ENCODE data around the gene ATG2A. TPM values are rescaled to one million over a fixed set of nuclear protein-coding genes. Genes with fewer than 3 reads are reported as not detected.

Gene ATG2A
- total RNA-seq, 1 donor from 2014 or later: 13.1 TPM

DNA sequence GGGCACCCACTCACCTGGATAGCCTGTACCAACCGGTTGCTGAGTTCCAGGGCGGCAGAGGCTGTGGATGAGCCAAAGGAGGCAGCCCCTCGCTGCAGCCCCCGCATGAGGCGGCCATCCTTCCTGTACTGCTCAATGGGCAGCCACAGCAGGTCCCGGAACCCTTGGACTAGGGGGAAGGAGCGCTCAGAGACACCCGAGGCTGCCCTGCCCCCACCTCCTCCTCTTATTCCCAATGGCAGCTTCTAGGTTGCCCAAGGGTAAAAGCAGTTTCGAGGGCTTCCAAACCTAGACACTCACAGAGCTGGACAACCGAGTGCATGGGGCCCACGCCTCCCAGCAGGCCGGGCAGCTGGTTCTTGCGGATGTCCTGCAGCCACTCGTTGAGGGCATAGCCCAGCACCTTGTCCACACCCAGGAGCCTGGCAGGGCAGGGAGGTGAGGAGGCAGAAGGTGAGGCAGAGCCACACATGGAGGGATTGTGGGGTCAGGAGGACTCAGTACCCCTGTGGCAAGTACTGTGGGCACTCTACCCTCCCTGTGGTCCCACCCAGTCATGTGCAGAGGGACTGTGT lies 20.5 kb downstream of the ATG2A start:
- H3K9me3 ChIP-seq (replicated peaks): no peaks in the 10 kb centered on the region
- peaks cover 58% of the 10 kb centered on the region for H3K36me3 ChIP-seq
- peaks cover 31% of the 10 kb centered on the region for H3K4me1 ChIP-seq
- TF ChIP-seq, protein P1, sequence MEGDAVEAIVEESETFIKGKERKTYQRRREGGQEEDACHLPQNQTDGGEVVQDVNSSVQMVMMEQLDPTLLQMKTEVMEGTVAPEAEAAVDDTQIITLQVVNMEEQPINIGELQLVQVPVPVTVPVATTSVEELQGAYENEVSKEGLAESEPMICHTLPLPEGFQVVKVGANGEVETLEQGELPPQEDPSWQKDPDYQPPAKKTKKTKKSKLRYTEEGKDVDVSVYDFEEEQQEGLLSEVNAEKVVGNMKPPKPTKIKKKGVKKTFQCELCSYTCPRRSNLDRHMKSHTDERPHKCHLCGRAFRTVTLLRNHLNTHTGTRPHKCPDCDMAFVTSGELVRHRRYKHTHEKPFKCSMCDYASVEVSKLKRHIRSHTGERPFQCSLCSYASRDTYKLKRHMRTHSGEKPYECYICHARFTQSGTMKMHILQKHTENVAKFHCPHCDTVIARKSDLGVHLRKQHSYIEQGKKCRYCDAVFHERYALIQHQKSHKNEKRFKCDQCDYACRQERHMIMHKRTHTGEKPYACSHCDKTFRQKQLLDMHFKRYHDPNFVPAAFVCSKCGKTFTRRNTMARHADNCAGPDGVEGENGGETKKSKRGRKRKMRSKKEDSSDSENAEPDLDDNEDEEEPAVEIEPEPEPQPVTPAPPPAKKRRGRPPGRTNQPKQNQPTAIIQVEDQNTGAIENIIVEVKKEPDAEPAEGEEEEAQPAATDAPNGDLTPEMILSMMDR (IDR thresholded peaks at IDR 0.05; ENCODE audit: borderline replicate concordance): no peak
- H3K27me3 ChIP-seq (ENCODE audit: low read depth): no peaks in the 10 kb centered on the region
- DNase-seq: no peak
- H3K27ac ChIP-seq (replicated peaks): no peak overlapping the region
- intact Hi-C loops (cut with micrococcal nuclease): no loop called here
- no peak overlapping the region for H3K4me3 ChIP-seq

DNA sequence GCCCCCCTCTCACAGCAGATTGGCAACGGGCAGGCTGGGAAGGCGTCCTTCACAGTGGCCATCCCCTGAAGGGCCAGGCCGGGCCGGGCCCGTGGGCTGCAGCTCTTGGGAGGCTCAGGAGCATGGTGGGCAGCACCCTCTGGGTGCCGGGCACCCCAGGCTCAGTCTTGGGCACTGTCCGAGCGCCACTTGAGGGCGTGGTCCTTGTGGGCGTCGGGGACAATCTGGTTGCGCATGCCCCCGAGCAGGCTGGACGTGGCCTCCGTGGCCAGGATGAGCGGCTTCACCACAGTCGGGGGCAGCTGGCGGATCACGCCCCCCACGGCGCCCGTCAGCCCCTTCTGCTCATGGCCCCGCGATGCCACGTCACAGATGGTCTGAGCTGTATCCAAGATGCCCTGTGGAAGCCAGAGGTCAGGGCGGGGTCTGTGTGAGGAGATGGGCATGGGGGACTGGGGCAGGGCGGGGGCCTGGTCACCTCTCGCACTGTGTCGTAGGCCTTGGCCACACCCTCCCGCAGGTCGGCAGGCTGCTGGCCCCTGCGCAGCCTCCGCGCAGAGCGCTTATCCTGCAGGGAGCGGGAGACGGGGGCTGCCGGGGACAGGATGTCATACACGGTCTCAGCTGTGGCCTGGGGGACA lies 22.1 kb downstream of the ATG2A start:
- intact Hi-C loops (cut with micrococcal nuclease): loop anchor here (2.0 kb wide), 1 partner anchor 48 kb away; no protein-coding TSS in a partner anchor
- Histone ChIP-seq H3K4me1 (peaks cover 46% of the 10 kb centered on the region), H3K27ac (replicated peaks) (peak overlapping the region; percentile 79), H3K9me3 (replicated peaks) (no peaks in the 10 kb centered on the region), H3K27me3 (ENCODE audit: low read depth) (no peaks in the 10 kb centered on the region), H3K4me3 (no peak overlapping the region), H3K36me3 (peaks cover 42% of the 10 kb centered on the region)
- TF ChIP-seq, protein P1 (IDR thresholded peaks at IDR 0.05; ENCODE audit: borderline replicate concordance): no peak
- no peak for DNase-seq

DNA sequence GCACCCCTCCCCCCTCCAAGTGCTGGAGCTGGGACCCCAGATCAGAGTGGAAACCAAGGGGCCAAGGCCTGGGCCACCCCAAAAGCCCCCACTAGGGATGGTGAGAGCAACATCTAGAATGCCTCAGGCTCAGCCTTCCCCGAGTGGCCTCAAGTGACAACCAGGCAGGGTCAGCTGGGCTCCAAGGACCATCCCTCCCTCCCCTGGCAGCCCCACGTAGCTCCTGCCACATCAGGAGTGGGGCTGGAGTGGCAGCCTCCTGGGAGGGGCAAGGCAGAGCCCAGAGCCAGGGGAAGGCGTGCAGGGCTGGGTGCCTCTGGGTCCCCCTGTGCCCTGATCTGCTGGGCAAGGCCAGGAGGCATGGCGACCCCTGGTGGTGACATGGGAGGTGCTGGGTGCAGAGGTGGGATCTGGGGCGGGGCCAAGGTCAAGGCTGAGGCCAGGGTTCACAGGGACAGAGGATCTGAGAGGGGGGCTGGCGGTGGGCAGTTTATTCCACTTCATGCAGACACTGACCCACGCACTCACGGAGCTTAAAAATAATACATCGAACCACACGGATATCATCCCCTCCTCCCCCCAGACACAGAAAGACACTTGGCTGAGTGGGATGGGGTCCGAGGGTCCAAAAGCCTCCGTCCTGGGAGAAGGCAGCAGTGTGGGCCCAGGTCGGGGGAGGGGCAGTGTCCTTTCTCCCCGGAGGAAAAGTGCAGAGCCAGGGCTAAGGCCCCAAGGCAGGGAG lies 22.8 kb downstream of the ATG2A start:
- peak; percentile 91 for DNase-seq
- intact Hi-C loops (cut with micrococcal nuclease): loop anchor here (2.0 kb wide), 1 partner anchor 47 kb away; no protein-coding TSS in a partner anchor
- peaks cover 46% of the 10 kb centered on the region for H3K4me1 ChIP-seq
- peak overlapping the region; percentile 79 for H3K27ac ChIP-seq (replicated peaks)
- H3K4me3 ChIP-seq: no peak overlapping the region
- no peaks in the 10 kb centered on the region for H3K9me3 ChIP-seq (replicated peaks)
- H3K36me3 ChIP-seq: peaks cover 37% of the 10 kb centered on the region
- H3K27me3 ChIP-seq (ENCODE audit: low read depth): no peaks in the 10 kb centered on the region
- TF ChIP-seq, protein P1 (IDR thresholded peaks at IDR 0.05; ENCODE audit: borderline replicate concordance): peak; percentile 95

DNA sequence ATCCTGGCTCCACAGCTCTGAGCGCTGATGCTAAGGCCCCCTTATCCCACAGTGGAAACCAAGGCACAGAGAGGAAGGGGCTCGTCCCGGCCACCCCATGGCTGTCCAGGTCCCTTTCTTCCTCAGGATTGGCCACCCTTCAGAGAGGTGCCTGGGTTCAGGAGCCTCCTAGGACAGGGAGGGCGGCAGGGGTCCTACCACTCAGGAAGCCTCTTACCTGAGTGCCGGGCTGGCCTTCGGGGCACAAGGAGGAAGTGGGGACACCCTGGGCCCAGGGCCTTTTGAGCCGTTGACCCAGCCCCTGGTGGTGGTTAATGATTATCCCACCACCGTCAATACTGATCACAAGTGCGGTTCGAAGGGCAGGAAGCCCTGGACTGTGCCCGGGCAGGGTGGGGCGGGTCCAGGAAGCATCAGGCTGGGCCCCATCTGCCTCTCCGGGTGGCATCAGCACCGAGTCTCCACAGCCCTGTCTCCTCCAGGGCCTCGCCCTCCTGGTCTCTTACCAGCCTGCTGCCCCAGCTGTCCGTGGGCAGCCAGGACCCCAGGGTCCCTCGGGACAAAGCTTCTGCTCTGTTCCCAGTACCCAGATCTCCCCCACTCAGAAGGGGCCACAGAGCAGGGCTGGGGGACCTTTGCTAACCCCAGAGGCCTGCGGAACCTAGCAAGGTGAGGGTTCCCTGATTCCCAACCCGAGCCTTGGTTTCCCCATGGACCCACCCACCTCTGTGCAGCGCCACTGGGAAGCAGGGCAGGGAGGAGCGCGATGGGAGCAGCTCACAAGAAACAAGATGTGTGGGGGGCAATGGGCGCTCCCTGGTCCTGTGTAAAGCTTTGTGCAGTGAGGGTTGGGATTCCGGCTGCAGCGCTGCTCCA lies 23.6 kb downstream of the ATG2A start:
- Histone ChIP-seq H3K27ac (replicated peaks) (peak overlapping the region; percentile 79), H3K27me3 (ENCODE audit: low read depth) (no peaks in the 10 kb centered on the region), H3K9me3 (replicated peaks) (no peaks in the 10 kb centered on the region), H3K4me1 (peaks cover 50% of the 10 kb centered on the region), H3K36me3 (peaks cover 29% of the 10 kb centered on the region), H3K4me3 (no peak overlapping the region)
- no peak for DNase-seq
- TF ChIP-seq, protein P1 (IDR thresholded peaks at IDR 0.05; ENCODE audit: borderline replicate concordance): no peak
- intact Hi-C loops (cut with micrococcal nuclease): loop anchor here (2.0 kb wide), 1 partner anchor 47 kb away; no protein-coding TSS in a partner anchor

DNA sequence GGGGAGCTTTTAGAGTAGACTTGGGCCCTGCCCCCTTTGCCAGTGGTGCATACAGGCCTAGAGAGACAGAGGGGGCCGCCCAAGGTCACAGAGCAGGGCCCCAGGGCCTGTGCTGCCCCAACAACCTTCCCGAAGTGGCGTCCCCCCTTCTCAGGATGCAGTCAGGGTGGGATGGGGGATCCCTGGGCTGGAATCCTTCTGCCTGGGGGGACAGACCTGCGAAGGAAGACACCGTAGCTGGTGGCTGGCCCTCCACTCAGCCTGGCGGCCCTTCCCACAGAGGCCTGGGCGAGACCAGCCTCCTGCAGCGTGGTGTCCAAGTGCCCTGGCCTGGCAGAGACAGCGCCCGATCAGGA lies 24.2 kb downstream of the ATG2A start:
- TF ChIP-seq, protein P1 (IDR thresholded peaks at IDR 0.05; ENCODE audit: borderline replicate concordance): no peak
- peaks cover 56% of the 10 kb centered on the region for H3K4me1 ChIP-seq

More for the DNA sequence above, 24.2 kb downstream of the ATG2A start:
- H3K36me3 ChIP-seq: peaks cover 23% of the 10 kb centered on the region
- H3K27me3 ChIP-seq (ENCODE audit: low read depth): no peaks in the 10 kb centered on the region
- intact Hi-C loops (cut with micrococcal nuclease): no loop called here
- H3K9me3 ChIP-seq (replicated peaks): no peaks in the 10 kb centered on the region
- H3K4me3 ChIP-seq: no peak overlapping the region
- no peak for DNase-seq
- H3K27ac ChIP-seq (replicated peaks): peak overlapping the region; percentile 79

Data from left ventricle myocardium inferior (tissue), 1 donor.